ENCODE results near the gene LRRFIP1.

The LRRFIP1 gene

DNA sequence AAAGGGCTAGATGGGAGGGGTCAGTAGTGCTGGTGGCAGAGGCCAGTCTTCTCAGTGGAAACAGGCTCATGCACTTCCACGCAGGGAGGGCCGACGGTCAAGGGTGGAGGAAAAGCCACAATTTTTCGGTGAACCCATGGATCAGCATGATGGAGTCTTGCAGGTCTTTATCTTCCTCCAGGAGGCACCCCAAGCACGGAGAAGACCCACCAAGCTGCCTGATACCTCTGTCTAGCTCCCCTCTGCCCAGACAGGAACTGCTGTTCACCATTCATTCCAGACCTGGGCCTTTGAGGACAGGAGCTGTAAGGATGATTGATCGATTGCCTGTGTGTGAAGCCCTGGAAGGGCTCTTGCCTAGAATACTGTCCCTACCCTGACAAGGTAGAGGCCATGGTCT lies 2.8 kb upstream of the LRRFIP1 start:
- Histone ChIP-seq H3K4me3 (replicated peaks; ENCODE audit: insufficient read depth, low read length) (no peak overlapping the region), H3K27me3 (ENCODE audit: insufficient read depth, poor library complexity, severe bottlenecking) (peaks cover 57% of the 10 kb centered on the region), H3K27ac (replicated peaks) (no peak overlapping the region)
- DNase-seq (ENCODE audit: low read depth in 1 of 2, low spot score in 1 of 2), result no peak
- no peak for TF ChIP-seq GABPA (IDR thresholded peaks at IDR 0.05; ENCODE audit: low read depth)
- no peak for TF ChIP-seq POLR2AphosphoS5 (IDR thresholded peaks at IDR 0.05; ENCODE audit: low read depth)
- no peak for TF ChIP-seq REST (IDR thresholded peaks at IDR 0.05; ENCODE audit: insufficient replicate concordance, low read depth)
- no peak for TF ChIP-seq SPI1 (IDR thresholded peaks at IDR 0.05; ENCODE audit: borderline replicate concordance, low read depth)
- TF ChIP-seq, protein P1, sequence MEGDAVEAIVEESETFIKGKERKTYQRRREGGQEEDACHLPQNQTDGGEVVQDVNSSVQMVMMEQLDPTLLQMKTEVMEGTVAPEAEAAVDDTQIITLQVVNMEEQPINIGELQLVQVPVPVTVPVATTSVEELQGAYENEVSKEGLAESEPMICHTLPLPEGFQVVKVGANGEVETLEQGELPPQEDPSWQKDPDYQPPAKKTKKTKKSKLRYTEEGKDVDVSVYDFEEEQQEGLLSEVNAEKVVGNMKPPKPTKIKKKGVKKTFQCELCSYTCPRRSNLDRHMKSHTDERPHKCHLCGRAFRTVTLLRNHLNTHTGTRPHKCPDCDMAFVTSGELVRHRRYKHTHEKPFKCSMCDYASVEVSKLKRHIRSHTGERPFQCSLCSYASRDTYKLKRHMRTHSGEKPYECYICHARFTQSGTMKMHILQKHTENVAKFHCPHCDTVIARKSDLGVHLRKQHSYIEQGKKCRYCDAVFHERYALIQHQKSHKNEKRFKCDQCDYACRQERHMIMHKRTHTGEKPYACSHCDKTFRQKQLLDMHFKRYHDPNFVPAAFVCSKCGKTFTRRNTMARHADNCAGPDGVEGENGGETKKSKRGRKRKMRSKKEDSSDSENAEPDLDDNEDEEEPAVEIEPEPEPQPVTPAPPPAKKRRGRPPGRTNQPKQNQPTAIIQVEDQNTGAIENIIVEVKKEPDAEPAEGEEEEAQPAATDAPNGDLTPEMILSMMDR (IDR thresholded peaks at IDR 0.05; ENCODE audit: insufficient read depth, low read length), result no peak

- no peak for TF ChIP-seq POLR2AphosphoS5 (IDR thresholded peaks at IDR 0.05; ENCODE audit: low read depth)
- no peak for TF ChIP-seq REST (IDR thresholded peaks at IDR 0.05; ENCODE audit: insufficient replicate concordance, low read depth)
- no peak for TF ChIP-seq SPI1 (IDR thresholded peaks at IDR 0.05; ENCODE audit: borderline replicate concordance, low read depth)
- TF ChIP-seq, protein P1 (IDR thresholded peaks at IDR 0.05; ENCODE audit: insufficient read depth, low read length), result no peak
- no peak for TF ChIP-seq GABPA (IDR thresholded peaks at IDR 0.05; ENCODE audit: low read depth)
- Histone ChIP-seq H3K4me3 (replicated peaks; ENCODE audit: insufficient read depth, low read length) (no peak overlapping the region), H3K27me3 (ENCODE audit: insufficient read depth, poor library complexity, severe bottlenecking) (peaks cover 57% of the 10 kb centered on the region), H3K27ac (replicated peaks) (no peak overlapping the region)
- no peak for DNase-seq (ENCODE audit: low read depth in 1 of 2, low spot score in 1 of 2)
These were observed 2.1 kb upstream of the LRRFIP1 start for GRCh38 chr2:237625216-237625705.

DNA sequence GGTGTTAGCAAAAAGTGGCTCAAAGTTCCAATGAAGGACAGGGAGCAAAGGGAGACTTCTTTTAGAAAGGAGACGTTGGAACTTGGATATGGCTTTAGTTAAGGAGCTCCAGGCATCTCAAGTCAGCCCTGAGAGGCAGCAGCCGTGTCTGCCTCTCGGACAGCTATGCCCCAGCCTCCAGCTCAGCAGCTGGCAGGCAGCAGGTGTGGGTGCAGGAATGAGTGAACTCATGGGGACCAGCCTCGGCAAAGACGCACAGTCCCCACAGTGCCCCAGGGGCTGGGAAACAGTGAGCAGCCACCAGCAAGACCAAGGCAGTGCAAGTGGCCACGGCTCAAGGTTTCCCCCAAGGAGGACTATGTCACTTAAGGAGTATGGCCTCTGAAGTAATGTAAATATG lies 1.6 kb upstream of the LRRFIP1 start:
- DNase-seq (ENCODE audit: low read depth in 1 of 2, low spot score in 1 of 2), result no peak
- H3K4me3 ChIP-seq (replicated peaks; ENCODE audit: insufficient read depth, low read length), result no peak overlapping the region
- TF ChIP-seq POLR2AphosphoS5 (IDR thresholded peaks at IDR 0.05; ENCODE audit: low read depth) (no peak), SPI1 (IDR thresholded peaks at IDR 0.05; ENCODE audit: borderline replicate concordance, low read depth) (no peak), REST (IDR thresholded peaks at IDR 0.05; ENCODE audit: insufficient replicate concordance, low read depth) (no peak), GABPA (IDR thresholded peaks at IDR 0.05; ENCODE audit: low read depth) (no peak)
- TF ChIP-seq, protein P1 (IDR thresholded peaks at IDR 0.05; ENCODE audit: insufficient read depth, low read length), result no peak
- H3K27me3 ChIP-seq (ENCODE audit: insufficient read depth, poor library complexity, severe bottlenecking), result peaks cover 59% of the 10 kb centered on the region
- H3K27ac ChIP-seq (replicated peaks), result no peak overlapping the region
